Neural cell (in vitro differentiated cells): Measurements from ENCODE around the gene SLC2A13.

ENCODE experiments used
- CTCF ChIP-seq: fragments of 450-650 bp; IDR thresholded peaks from 2 replicates; pipeline ENCODE4 v1.5.1; 2014; ENCODE audit warnings: antibody characterized with exemption, mild to moderate bottlenecking, moderate library complexity; ENCODE audit not compliant: poor library complexity, severe bottlenecking
- EP300 ChIP-seq: fragments of 450-650 bp; conservative IDR thresholded peaks from 2 replicates; pipeline ENCODE4 v1.6.1; 2014; ENCODE audit warnings: antibody characterized with exemption, mild to moderate bottlenecking, moderate library complexity; ENCODE audit not compliant: poor library complexity, severe bottlenecking
- EZH2 ChIP-seq: fragments of 200-600, 300-800 bp; shearing (Covaris generic), sonication (generic); IDR thresholded peaks from 2 replicates; pipeline ENCODE4 v1.6.1; 2014; ENCODE audit warnings: antibody characterized with exemption, low read length, borderline replicate concordance, mild to moderate bottlenecking; ENCODE audit not compliant: insufficient read depth, poor library complexity, severe bottlenecking
- MXI1 ChIP-seq: fragments of 450-650 bp; conservative IDR thresholded peaks from 2 replicates; pipeline ENCODE4 v1.6.1; 2014; ENCODE audit warnings: antibody characterized with exemption, mild to moderate bottlenecking; ENCODE audit not compliant: poor library complexity, severe bottlenecking
- POLR2AphosphoS5 ChIP-seq: IDR thresholded peaks from 2 replicates; pipeline ENCODE4 v1.6.1; 2012
- RAD21 ChIP-seq: fragments of 450-650 bp; conservative IDR thresholded peaks from 2 replicates; pipeline ENCODE4 v1.6.1; 2014; ENCODE audit warnings: antibody characterized with exemption, mild to moderate bottlenecking, moderate library complexity
- TAF1 ChIP-seq: IDR thresholded peaks from 2 replicates; pipeline ENCODE4 v1.6.1; 2012; ENCODE audit warnings: low read depth
- TF ChIP-seq, protein P1 (sequence below): IDR thresholded peaks from 2 replicates; pipeline ENCODE4 v1.6.1; 2012; ENCODE audit warnings: borderline replicate concordance

DNA sequence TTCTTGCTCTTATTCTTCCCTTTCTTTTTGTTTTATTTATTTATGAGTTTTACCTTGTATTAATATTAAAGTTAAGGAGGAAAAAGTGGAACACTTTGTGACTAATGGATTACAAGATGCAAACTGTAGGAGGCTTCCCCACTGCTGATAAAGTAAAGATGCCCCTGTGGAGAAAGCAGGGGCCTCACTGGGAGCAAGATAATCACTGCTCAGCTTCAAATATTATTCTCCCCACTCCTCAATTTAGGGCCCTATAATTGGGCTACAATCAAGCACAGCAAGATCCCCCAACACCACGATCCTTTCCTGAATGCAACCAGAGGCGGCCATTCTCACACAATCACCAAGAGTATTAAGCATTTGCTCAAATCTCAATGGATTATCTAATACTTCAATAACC, 149.2 kb downstream of the SLC2A13 start:
- TF ChIP-seq RAD21 = no peak
- no peak for TF ChIP-seq CTCF
- no peak for TF ChIP-seq POLR2AphosphoS5
- TF ChIP-seq TAF1 = no peak
- no peak for TF ChIP-seq EZH2
- TF ChIP-seq MXI1 = no peak
- TF ChIP-seq, protein P1, sequence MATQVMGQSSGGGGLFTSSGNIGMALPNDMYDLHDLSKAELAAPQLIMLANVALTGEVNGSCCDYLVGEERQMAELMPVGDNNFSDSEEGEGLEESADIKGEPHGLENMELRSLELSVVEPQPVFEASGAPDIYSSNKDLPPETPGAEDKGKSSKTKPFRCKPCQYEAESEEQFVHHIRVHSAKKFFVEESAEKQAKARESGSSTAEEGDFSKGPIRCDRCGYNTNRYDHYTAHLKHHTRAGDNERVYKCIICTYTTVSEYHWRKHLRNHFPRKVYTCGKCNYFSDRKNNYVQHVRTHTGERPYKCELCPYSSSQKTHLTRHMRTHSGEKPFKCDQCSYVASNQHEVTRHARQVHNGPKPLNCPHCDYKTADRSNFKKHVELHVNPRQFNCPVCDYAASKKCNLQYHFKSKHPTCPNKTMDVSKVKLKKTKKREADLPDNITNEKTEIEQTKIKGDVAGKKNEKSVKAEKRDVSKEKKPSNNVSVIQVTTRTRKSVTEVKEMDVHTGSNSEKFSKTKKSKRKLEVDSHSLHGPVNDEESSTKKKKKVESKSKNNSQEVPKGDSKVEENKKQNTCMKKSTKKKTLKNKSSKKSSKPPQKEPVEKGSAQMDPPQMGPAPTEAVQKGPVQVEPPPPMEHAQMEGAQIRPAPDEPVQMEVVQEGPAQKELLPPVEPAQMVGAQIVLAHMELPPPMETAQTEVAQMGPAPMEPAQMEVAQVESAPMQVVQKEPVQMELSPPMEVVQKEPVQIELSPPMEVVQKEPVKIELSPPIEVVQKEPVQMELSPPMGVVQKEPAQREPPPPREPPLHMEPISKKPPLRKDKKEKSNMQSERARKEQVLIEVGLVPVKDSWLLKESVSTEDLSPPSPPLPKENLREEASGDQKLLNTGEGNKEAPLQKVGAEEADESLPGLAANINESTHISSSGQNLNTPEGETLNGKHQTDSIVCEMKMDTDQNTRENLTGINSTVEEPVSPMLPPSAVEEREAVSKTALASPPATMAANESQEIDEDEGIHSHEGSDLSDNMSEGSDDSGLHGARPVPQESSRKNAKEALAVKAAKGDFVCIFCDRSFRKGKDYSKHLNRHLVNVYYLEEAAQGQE = no peak
- no peak for TF ChIP-seq EP300
